ENCODE results near the gene NPC2.

NPC2 gene

DNA sequence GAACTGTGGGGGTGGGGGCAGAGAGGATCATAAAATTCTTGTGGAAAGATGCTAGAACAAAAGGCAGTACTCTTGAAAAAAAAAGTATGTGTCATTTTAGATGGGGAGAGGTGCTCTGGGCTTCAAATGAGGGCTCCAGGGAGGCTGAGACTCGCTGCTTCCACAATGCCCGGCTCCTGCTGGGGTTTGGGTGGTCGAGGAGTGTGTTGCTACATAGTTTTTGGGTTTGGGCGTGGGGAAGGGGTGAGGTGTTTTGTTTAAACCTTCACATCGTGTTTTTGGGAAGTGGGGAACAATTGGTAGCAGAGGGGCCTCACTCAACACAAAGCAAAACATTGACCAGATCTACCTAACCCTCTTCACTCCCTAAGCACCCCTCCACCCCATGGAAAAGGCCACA is 8.6 kb upstream of the NPC2 start:
- no peak for DNase-seq

DNA sequence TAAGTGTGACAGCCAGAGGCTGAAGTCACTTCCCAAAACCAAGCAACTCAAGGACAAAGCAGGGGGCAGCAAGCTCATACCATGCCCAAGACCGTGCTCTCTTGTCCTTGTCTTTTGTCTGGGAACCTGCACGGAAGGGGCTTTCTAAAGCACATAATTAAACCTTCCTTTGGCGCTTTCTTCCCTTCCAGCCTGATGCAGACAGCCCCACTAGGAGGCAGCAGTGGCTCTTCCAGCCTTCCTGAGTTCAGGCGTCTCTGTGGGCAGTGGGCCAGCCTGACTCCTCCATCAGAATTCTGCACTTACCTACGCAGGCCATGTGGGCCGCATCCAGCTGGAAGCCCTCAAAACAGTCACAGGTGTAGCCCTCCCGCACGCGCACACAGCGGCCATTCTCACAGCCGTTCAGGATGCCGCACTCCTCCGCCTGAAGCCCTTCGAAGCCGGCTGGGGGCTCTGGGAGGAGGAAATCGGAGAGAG is 8.1 kb upstream of the NPC2 start:
- DNase-seq, result no peak

DNA sequence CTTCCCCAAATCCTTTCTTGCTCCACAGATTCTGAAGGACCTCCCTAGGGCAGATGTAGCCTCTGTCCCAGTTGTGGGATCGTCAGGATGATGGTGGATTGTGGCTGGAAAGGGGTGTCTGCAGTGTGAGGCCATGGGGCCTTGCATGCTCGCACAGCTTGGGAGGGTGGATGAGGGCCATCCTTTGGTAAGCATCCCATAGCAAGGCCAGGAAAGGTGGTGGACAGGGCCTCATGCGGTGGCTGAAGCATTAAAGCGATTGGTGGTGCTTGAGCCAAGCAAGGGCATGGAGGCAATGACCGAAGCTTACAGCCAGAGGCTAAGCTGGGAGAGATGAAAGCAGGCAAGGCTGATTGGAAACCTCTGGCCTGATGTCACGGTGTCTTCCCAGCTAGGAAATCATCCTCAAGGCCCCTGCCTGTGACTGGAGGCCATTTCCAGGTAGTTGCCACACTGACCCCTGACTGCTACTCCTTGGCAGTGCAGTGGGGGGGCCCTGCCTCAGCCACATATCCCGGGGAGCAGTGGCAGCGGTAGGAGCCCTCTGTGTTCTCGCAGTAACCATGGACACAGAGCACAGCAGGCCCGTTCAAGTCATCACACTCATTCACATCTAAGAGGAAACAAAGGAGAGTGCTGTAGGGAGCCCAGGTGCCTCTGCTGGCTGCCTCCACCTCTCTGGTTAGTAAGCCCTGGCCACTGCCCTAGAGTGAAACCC is 7.5 kb upstream of the NPC2 start:
- DNase-seq, result no peak

DNA sequence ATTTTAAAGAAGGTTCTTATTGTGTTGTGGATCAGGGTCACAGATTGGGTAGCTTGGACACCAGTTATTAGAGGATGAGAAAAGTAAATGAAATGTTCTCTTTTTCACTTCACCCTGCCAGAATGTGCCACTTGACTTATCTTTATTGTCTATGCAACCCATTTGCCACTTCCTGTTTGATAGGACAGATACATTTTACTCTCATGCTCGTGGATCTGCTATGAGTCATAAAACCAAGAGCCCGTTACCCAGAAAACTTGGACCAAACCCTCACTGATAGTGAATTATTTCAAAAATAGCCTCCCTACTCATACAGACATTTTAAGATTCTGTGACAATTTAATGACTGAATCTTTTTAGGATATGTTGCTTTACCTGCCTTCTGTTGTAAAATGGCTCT is 2.3 kb upstream of the NPC2 start:
- peak; percentile 56 for DNase-seq

DNA sequence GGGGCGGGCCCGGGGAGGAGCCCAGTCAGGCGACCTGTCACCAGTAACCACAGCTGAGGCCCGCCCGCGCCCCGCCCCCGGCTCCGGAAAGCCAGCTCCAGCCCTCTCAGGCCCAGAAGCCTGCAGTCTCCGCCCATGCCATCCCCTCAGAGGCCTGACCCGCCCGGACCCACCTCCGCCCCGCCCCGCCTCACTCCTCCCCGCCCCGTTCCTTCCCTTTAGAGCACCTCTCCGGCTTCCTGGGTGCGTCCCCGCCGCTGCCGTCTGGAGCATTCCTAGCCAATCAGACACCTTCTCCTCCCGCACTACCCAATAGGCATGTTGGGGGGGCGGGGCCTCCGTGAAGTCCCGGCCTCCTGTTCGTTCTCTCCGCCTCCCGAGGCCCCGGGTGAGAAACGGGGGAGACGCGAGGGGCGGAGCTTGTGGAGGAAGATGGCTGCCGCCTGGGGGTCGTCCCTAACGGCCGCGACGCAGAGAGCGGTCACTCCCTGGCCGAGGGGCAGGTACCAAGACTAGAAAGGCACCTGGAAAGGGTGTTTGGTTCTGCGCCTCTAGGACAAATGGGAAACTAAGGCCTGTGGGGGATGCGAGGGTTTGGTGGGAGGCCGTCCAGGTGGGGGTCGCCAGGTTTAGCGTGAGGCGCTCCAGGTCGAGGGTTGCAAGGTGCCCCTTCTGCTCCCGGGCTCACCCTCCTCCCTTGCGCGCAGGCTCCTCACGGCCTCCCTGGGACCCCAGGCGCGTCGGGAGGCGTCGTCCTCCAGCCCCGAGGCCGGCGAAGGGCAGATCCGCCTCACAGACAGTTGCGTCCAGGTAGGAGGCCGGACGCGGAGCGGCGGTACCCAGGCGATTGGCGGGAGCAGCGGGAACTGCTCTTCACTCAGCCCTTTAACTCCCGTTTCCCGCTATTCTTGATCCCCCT is 497 bp upstream of the NPC2 start, which contains the start of gene ISCA2:
Gene ISCA2, plus strand, starts transcription at position 423 of the 919 bp plus-strand sequence. Its CDS starts 10 bp downstream, at position 433.
- peak; percentile 99 for DNase-seq

DNA sequence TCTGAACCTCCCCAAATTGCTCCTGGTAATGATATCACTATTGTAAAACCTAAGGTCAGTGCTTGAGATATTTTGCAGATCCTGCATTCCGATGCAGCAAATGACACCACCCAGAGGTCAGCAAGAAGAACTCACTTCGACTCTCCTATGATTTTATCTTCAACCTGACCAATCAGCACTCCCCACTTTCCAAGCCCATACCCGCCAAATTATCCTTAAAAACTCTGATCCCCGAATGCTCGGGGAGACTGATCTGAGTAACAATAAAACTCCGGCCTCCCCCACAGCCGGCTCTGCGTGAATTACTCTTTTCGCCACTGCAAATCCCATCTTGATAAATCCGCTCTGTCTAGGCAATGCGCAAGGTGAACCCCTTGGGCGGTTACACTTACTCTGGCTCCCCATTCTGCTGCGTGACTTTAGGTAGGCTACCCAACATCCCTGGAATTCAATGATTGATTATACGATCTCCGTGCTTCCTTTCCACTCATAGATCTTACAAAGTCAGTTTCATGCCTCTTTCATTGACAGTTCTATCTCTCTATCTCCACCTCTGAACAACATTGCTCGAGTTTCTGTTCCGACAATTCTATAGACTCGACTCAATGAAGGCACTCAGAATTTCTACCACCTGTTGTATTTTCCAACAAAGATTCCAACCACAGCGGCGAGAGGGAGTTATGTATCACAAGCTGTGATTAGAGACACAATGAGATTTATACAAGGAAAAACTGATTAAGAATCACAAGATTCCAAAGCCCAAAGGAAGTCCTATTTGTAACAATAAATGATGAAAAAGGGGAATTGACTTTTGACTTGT is 939 bp downstream of the NPC2 start:
- peak; percentile 15 for DNase-seq

DNA sequence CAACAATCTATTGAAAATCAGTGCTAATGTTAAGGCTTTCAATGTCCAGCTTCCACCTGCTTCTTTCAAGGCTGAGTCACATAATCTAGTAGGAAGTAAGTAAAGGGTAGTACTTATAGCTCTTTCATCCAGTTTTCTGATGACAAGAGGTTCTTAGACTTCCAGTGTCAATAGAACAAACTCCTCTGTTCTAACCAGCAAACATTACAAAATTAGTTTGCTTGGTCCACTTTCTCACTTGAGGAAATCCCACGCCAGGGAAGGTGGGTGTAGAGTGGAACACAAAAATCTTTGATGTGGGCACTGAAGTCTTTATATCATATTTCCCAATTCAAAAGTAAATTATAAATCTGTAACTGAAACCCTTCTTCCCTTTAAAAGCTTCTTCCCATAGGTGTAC is 2.6 kb downstream of the NPC2 start:
- DNase-seq, result no peak

DNA sequence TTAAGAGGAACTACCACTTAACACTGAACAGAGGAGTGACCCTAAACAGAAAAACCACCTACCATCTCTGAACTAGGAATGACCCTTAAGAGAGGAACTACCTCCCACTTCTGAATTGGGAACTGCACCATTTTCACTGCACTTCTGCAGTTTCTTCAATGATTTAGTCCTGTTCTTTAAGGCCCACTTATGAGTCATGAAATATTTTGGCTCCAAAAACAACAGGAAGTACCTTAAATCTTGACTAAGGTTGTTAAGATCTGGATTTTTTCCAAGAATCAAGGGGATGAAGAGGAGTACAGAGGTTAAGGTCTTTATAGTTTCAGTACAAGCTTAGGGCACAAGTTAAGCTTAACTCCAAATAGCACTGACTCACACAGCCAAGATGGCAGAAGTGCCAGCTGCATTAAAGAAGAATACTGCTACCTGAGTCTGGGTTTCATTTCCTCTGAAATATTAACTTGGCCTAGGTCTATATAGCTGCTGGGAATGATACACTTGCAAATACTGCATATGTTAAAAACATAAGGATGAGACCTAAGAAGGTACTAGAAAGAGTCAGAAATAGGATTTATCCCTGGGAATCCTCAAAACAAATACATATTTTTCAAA is 4.2 kb downstream of the NPC2 start:
- no peak for DNase-seq

DNA sequence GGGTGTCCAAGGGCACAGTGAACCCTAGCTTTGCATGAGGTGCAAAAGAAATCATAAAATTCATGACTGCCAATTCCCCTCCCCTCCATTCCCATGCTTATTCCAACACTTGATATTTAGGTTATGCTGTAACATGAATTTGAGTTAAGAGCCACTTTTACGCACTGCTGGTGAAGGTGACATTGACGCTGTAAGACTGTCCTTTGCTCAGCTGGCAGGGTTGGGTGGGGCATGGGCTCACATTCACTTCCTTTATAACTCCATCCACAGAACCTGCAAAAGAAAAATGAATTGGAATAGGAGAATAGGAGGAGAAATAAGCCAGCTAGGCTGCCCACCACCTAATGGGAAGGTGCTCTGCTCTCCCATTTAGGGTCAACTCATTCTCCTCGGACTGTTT is 6.9 kb downstream of the NPC2 start:
- DNase-seq, result no peak

DNA sequence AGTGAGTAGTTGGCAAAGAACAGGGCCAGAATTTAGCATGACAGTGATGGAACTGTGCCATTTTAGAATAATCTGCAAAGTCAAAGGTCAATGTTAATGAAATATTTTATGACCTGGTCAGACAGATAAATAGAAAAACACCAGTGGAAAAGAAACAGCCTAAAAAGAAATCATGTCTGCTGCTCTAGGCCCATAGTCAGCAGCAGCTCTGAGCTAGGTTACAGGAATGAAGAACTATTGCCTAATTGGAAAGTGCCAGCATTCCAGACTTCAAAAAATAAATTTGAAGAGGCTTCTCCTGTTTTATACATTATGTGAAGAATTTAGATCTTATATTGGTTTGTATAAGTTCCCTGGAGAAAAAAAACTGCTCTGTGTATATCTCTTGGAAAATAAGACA is 9.8 kb downstream of the NPC2 start:
- DNase-seq, result no peak

DNA sequence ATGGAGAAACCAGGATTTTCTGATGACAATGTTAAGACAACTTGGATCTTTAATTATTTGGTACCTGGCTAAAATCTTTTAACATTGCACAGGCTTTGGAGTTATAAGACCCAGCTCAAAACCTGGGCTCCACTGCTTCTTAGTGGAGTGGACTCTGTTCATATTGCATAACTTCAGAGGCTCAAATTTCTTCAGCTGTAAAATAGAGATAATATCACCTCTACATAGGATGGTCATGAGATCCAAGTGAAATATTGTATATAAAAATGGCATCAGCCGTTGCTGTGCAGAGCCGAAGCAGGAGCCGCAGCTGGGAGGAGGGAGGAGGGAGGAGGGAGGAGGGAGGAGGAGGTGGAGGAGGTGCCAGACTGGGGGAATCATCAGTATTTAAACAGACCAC is 10.5 kb downstream of the NPC2 start:
- no peak for DNase-seq

DNA sequence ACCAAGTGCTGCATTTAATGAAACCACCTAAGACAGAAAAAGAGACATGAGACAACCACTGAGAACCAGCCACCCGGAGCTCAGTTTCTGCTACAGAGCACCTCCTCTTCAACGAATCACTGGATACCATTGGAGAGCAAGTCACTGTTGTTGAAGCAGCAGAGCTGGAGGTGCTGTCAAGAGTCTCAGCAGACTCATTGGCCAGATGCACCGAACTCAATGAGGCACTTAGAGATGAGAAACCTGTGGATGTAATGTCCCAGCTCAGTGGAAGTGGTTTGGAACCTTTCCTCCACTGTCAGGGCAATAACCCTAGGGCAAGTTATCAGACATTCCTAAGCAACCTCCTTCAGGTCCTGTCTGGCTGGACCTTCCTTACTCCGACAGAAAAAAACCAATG is 13.1 kb downstream of the NPC2 start:
- DNase-seq, result no peak

DNA sequence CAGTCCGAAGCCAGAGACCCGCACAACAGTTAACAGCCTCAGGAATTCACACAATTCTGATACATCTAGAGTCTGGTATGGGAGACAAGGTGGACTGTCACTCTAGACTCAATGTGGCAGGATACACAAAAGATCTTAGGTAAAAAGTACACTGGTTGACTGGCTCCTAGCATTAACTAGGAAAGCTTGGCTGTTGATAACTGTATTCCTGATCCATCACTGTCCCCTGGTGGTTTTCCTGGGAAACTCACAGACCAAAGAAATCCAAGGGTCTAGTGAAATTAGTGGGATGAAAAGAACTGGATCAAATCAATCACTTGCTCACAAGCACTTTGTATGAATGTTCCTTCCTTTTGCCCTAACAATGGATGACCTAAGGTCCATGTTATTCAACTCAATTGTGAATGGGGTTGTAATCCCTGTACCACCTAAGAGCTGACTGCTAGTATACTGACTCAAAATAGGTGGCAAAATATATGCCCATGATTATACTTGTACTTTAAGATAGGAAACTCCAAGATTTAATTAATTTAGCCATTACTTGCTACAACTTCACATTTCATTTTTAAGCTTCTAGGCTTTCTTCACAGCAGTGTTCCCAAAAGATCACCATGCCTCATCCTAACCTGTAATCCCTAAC is 14.0 kb downstream of the NPC2 start:
- no peak for DNase-seq

DNA sequence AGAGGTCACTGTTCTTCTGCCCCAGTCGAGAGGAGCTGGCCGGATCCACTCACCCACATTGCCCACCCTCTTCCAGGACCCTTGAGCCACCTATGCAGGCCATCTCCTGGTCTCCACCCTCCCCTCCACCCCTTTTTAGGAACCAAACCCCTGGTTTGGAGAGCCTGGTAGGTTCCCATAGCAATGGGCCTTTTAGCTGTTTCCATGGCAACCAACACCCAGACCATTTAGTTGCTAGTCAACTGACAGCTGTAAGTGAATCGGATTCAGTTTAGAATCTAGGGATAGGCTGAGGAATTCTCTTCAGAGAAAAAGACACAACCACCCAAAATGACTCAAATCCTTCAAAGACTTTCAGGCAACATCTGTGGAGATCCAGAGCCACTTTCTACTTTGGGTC is 16.5 kb downstream of the NPC2 start:
- no peak for DNase-seq

DNA sequence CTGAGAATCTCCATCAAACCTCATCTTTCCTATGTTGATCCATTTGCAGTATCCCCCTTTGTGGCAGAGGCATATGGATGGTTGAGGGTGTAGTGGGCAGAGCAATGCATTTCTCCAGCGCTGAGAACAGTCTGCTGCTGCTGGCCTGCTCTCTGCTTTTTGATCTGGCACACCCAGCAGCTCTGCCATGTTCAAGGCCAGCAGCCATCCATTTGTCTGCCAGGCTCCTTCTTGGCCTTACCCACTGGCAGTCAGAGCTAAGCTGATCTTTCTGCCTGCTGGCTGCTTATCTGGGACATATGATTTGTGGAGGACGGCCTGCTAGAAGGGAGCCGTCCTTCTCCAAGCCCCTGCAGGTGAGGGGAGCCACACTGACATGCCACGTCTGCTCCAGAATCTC is 17.0 kb downstream of the NPC2 start:
- DNase-seq, result no peak

DNA sequence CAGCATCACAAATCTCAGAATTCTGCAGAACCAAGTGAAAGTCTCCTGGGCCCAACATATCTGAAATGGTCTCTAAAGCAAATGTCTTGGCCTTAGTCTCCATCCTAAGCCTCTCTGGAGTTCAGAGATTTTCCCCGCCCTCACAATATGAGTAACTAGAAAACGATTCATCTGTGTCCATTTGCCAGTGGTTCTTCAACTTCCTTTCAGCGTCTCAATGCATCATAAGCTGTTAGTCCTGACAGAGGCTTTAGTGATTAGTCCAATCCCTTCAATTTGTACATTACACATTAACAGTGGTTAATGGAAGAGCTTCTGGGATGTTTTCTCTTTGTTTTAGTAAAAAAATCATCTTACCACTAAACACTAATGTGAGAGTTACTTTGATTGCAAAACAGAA is 17.4 kb downstream of the NPC2 start:
- no peak for DNase-seq

DNA sequence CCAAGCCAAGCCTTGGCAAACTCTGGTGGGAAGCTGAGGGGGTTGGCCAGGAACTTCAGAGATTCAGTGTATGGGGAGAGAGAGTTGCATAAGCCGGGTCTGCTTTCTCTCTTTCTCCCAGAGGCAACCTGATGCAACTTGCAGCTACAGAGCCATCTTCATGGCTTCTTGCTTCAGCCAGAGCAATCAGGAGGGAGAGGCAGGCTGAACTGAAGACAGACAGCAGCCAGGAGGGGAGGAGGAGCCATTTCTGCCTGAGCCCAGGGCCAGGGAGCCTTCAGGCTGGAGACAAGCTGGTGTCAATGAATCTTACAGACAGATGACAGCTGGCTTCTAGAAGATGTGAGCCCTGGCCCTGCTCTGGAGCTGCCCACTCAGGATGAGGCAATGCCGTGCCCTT is 18.7 kb downstream of the NPC2 start:
- no peak for DNase-seq

DNA sequence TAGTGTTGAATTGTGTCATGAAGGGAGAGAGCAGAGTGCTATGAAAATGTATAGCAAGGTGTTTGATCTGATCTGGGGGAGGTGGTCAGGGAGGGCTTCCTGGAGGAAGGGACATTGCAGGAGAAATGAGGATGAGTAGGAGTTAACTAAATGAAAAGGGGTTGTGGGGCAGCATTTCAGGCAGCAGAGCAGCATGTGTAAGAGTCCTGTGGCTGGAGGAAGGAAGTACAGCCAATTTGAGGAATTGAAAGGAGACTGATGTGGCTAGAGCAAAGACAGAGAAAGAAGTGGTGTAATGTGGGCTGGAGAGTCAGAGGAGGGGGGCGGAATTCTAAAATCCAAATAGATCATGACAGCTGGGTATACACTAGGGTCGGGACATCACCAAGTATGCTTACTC is 20.5 kb downstream of the NPC2 start:
- no peak for DNase-seq

DNA sequence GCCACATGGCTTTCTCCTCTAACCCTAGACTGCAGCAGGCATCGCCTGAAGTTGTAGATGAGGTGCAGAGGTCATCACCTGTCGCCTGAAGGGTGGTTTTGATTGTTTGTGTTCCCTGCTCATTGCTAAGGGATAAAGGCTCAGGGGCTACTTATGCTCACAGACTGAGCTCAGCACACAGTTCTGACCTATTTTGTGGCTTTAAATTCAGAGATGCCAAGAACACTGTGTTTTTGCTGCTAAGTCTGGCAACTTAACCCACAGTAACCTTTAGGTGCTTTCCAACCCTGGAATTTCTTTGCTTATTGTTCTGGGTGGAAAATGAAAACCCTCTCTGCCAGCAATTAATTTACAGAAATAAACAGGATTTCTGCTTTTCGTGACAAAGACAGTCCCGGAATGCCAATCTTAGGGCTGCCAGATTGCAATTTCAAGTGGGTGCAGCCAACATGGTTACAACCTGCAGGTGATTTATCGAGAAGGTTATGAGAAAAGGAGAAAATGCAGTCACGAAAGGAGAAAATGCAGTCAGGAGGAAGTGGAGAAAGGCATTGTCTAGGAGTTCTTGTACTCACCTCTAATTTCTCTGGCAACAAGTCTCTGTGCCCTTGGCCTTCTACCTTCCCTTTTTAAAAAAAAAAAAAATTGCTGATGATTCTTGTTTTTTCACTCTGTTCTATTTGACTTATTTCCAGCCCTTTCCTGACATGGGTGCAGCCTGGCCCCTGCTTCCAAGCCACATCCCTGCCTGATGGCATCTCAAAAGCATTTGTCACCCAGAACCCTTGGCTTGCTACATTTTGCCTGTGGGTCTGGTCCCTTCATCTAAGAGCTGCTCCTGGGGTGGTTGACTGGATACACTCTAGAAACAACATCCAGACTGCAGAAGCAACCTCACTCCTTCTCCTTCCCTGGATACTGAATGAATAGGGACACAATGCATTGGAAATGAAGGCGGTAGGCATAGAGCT is 23.3 kb downstream of the NPC2 start:
- DNase-seq, result no peak

DNA sequence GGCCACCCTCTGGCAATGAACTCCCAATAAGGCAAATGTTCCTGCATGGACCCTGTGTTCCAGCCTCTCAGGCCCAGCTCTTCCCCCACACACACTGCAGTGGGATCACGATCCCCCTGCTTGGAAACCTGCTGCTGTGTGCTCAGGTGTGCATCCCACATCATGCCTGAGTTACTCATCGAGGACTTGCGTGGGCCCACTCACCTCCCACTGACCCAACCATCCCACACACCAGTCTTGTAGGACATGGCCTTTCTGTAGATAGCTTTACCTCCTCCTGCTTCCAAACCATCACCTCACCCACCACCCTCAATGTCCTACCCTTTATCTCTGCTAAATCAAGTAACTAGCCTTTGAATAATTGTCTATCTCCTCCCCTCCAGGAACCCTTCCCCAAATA is 24.6 kb downstream of the NPC2 start:
- DNase-seq, result no peak

DNA sequence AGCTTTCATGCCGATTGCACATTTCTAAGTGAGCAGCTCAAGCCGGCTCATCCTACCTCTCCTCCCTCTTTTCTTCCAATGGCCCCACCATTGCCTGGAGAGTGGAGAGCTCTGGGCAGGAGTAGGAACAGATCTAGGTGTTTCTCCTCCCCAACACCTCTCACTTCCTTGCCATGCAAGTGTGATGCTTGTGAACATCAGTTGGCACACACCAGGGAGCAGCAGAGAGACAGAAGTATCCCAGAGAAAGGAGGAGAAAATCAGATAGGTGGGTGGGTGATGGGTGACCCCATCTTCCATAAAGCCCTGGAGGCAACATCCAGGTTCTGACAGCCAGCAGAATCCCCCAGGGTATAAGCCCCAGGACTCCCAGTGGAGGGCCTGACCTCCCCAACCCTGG is 27.8 kb downstream of the NPC2 start:
- no peak for DNase-seq
